ENCODE measurements around the gene CCDC188. TPM values are rescaled to one million over a fixed set of nuclear protein-coding genes. Genes with fewer than 3 reads are reported as not detected.

CCDC188 gene
- total RNA-seq, 1 experiment from 2014 or later: not detected

DNA sequence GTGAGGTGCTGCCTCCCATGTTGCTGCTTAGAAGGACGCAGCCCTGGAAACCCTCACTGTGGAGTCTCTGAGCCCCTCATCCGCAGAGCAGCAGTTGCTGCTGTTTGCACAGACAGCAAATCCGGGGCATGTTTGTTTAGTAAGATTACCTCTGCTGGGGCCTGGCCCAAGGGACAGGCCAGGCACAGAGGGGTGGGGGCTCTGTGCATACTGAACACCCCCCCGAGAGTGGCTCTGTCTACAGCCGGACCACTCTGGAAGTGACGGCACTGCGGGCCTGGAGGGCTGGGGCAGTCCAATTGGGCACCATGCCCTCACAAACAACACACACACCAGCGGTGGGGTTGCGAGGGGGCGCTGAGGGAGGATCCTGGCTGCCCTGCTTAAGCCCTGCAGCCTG lies 22.9 kb upstream of the CCDC188 start:
- Histone ChIP-seq H3K79me2 (ENCODE audit: low read depth) (no peaks in the 10 kb centered on the region), H3K9me2 (ENCODE audit: insufficient read depth) (no peaks in the 10 kb centered on the region), H3K4me1 (replicated peaks; ENCODE audit: insufficient read depth) (no peaks in the 10 kb centered on the region), H3K36me3 (ENCODE audit: low read depth) (no peaks in the 10 kb centered on the region), H3K4me2 (no peak overlapping the region), H2AFZ (no peak overlapping the region), H3F3A (ENCODE audit: insufficient read depth, low read depth) (no peaks in the 10 kb centered on the region), H3K4me3 (no peak overlapping the region), H4K20me1 (ENCODE audit: insufficient read depth) (no peaks in the 10 kb centered on the region), H3K27ac (no peak overlapping the region), H3K27me3 (ENCODE audit: insufficient read depth, low read depth) (peaks cover 22% of the 10 kb centered on the region), H3K9me3 (ENCODE audit: insufficient read depth, low read depth) (no peaks in the 10 kb centered on the region)
- TF ChIP-seq EZH2 (IDR thresholded peaks at IDR 0.05; ENCODE audit: low read depth): no peak
- TF ChIP-seq, protein P1, sequence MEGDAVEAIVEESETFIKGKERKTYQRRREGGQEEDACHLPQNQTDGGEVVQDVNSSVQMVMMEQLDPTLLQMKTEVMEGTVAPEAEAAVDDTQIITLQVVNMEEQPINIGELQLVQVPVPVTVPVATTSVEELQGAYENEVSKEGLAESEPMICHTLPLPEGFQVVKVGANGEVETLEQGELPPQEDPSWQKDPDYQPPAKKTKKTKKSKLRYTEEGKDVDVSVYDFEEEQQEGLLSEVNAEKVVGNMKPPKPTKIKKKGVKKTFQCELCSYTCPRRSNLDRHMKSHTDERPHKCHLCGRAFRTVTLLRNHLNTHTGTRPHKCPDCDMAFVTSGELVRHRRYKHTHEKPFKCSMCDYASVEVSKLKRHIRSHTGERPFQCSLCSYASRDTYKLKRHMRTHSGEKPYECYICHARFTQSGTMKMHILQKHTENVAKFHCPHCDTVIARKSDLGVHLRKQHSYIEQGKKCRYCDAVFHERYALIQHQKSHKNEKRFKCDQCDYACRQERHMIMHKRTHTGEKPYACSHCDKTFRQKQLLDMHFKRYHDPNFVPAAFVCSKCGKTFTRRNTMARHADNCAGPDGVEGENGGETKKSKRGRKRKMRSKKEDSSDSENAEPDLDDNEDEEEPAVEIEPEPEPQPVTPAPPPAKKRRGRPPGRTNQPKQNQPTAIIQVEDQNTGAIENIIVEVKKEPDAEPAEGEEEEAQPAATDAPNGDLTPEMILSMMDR (conservative IDR thresholded peaks at IDR 0.05): no peak
- BruUV-seq (replicated peaks): no TSS peak
- no peak for DNase-seq
- intact Hi-C loops (cut with micrococcal nuclease; ENCODE audit: unreplicated experiment): no loop called here
- CTCF ChIA-PET: no interaction called here
- POLR2A ChIA-PET (ENCODE audit: unreplicated experiment): no interaction called here

DNA sequence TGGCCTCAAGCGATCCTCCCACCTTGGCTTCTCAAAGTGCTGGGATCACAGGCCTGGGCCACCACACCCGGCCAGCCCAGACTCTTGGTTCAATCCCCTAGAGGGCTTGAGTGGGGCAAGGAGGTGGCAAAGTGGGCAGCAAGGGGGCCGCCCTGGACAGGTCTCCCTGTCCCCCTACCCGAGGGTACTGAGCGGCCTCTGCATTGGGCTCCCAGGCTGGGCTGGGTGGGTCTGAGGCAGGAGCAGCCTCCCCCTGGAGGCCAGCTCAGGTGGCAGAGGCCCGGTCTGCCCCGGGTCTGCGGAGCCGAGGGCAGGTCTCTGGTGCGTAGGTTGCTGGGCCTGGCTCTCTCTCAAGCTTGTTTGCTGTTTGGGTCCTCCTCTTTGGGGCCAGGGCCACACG lies 22.4 kb upstream of the CCDC188 start:
- H4K20me1 ChIP-seq (ENCODE audit: insufficient read depth): no peaks in the 10 kb centered on the region

DNA sequence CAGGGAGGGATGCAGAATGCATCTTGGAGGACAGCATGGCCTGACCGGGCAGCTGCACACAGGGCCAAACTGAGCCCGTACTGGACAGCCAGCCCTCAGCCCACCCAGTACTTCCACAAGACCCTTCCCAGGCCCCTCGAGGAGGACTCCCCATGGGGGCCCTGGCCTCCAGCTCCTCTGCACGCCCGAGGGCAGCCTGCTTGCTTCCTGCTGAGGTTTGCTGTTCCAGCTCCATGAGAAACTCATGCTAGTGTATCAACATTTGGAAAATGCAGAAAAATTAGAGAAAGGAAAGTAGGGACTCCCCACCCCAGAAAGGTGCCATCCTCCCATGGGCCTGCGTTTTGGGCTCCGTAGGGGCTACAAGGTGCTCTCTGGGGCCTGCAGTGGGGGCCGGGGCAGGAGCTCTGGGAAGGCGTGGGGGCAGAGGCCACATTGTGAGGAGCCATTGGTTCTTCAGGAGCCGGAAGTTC lies 21.3 kb upstream of the CCDC188 start:
- no peak overlapping the region for H3K4me3 ChIP-seq
- no peaks in the 10 kb centered on the region for H3K9me3 ChIP-seq (ENCODE audit: insufficient read depth, low read depth)
- CTCF ChIA-PET: no interaction called here
- no TSS peak for BruUV-seq (replicated peaks)
- peaks cover 18% of the 10 kb centered on the region for H3K27me3 ChIP-seq (ENCODE audit: insufficient read depth, low read depth)
- no peak for DNase-seq
- no peaks in the 10 kb centered on the region for H3K9me2 ChIP-seq (ENCODE audit: insufficient read depth)
- TF ChIP-seq, protein P1 (conservative IDR thresholded peaks at IDR 0.05): no peak
- H3K4me2 ChIP-seq: no peak overlapping the region
- H3K4me1 ChIP-seq (replicated peaks; ENCODE audit: insufficient read depth): no peaks in the 10 kb centered on the region
- no peaks in the 10 kb centered on the region for H3K36me3 ChIP-seq (ENCODE audit: low read depth)
- intact Hi-C loops (cut with micrococcal nuclease; ENCODE audit: unreplicated experiment): no loop called here
- no peaks in the 10 kb centered on the region for H3F3A ChIP-seq (ENCODE audit: insufficient read depth, low read depth)
- POLR2A ChIA-PET (ENCODE audit: unreplicated experiment): no interaction called here
- H3K79me2 ChIP-seq (ENCODE audit: low read depth): no peaks in the 10 kb centered on the region
- no peak overlapping the region for H2AFZ ChIP-seq
- H3K27ac ChIP-seq: no peak overlapping the region
- no peaks in the 10 kb centered on the region for H4K20me1 ChIP-seq (ENCODE audit: insufficient read depth)

More for the DNA sequence above, 22.4 kb upstream of the CCDC188 start:
- ChIA-PET CTCF (no interaction called here), POLR2A (ENCODE audit: unreplicated experiment) (interaction anchor here (0.7 kb wide), 1 partner anchor 1045 kb away, joined by 5 read pairs; no protein-coding TSS in a partner anchor)
- no TSS peak for BruUV-seq (replicated peaks)
- no peaks in the 10 kb centered on the region for H3K9me2 ChIP-seq (ENCODE audit: insufficient read depth)
- no peak overlapping the region for H2AFZ ChIP-seq
- H3K4me3 ChIP-seq: no peak overlapping the region
- DNase-seq: no peak
- no peak overlapping the region for H3K27ac ChIP-seq
- TF ChIP-seq EZH2 (IDR thresholded peaks at IDR 0.05; ENCODE audit: low read depth): no peak
- TF ChIP-seq, protein P1 (conservative IDR thresholded peaks at IDR 0.05): no peak
- intact Hi-C loops (cut with micrococcal nuclease; ENCODE audit: unreplicated experiment): no loop called here
- no peaks in the 10 kb centered on the region for H3K4me1 ChIP-seq (replicated peaks; ENCODE audit: insufficient read depth)
- no peak overlapping the region for H3K4me2 ChIP-seq
- no peaks in the 10 kb centered on the region for H3F3A ChIP-seq (ENCODE audit: insufficient read depth, low read depth)
- H3K36me3 ChIP-seq (ENCODE audit: low read depth): no peaks in the 10 kb centered on the region
- H3K9me3 ChIP-seq (ENCODE audit: insufficient read depth, low read depth): no peaks in the 10 kb centered on the region
- H3K79me2 ChIP-seq (ENCODE audit: low read depth): no peaks in the 10 kb centered on the region
- peaks cover 19% of the 10 kb centered on the region for H3K27me3 ChIP-seq (ENCODE audit: insufficient read depth, low read depth)
